ENCODE results near the gene CPNE8. TPM values are rescaled to one million over a fixed set of nuclear protein-coding genes. Genes with fewer than 3 reads are reported as not detected.

The CPNE8 gene
- total RNA-seq, 1 donor from 2014 or later = 9.4 TPM

DNA sequence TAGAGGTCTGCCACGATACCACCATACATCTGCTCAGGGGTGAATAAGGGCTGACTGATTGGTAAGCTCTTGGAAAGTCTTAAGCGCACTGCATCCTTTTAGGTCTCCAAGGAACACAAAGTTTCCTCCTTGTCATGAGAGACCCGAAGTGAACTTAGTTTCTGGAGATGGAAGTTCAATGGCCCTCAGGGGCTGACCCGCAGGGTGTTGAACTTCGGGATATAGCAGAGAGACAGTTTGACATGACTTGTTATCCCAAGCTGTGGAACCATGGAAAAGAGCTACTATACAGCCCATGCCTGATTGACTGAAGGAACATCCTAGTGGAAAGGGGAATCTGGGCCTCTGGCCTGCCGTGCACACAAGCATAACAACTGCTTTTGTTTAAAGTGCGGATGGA, 26.9 kb upstream of the CPNE8 start:
- Histone ChIP-seq H3K9me3 (ENCODE audit: insufficient read depth, low read depth, low read length) (no peaks in the 10 kb centered on the region), H3K36me3 (ENCODE audit: insufficient read depth, low read length) (no peaks in the 10 kb centered on the region), H2AFZ (ENCODE audit: low read depth, low read length) (no peak overlapping the region), H3K27ac (ENCODE audit: low read depth, low read length) (no peak overlapping the region), H4K20me1 (ENCODE audit: insufficient read depth, low read length) (no peaks in the 10 kb centered on the region), H3K4me1 (ENCODE audit: insufficient read depth, low read length) (no peaks in the 10 kb centered on the region), H3K27me3 (ENCODE audit: insufficient read depth, low read length) (no peaks in the 10 kb centered on the region), H3K9ac (ENCODE audit: low read length) (no peak overlapping the region), H3K4me3 (ENCODE audit: insufficient read depth, low read depth, low read length) (no peak overlapping the region), H3K79me2 (ENCODE audit: insufficient read depth, low read length) (no peaks in the 10 kb centered on the region), H3K4me2 (ENCODE audit: low read length) (no peak overlapping the region)
- TF ChIP-seq EZH2 (IDR thresholded peaks at IDR 0.05; ENCODE audit: insufficient read depth, low read length) = no peak
- TF ChIP-seq, protein P1, sequence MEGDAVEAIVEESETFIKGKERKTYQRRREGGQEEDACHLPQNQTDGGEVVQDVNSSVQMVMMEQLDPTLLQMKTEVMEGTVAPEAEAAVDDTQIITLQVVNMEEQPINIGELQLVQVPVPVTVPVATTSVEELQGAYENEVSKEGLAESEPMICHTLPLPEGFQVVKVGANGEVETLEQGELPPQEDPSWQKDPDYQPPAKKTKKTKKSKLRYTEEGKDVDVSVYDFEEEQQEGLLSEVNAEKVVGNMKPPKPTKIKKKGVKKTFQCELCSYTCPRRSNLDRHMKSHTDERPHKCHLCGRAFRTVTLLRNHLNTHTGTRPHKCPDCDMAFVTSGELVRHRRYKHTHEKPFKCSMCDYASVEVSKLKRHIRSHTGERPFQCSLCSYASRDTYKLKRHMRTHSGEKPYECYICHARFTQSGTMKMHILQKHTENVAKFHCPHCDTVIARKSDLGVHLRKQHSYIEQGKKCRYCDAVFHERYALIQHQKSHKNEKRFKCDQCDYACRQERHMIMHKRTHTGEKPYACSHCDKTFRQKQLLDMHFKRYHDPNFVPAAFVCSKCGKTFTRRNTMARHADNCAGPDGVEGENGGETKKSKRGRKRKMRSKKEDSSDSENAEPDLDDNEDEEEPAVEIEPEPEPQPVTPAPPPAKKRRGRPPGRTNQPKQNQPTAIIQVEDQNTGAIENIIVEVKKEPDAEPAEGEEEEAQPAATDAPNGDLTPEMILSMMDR (IDR thresholded peaks at IDR 0.05; ENCODE audit: insufficient read depth, low read depth, low read length) = no peak
- Mint-ChIP-seq H3K4me1 (ENCODE audit: low read depth, unreplicated experiment) (peaks cover 3% of the 10 kb centered on the region), H3K4me3 (ENCODE audit: unreplicated experiment) (no peak overlapping the region), H3K27ac (ENCODE audit: unreplicated experiment) (no peak overlapping the region), H3K36me3 (ENCODE audit: low read depth, unreplicated experiment) (no peaks in the 10 kb centered on the region), H3K27me3 (ENCODE audit: low read depth, unreplicated experiment) (no peaks in the 10 kb centered on the region), H3K9me3 (ENCODE audit: unreplicated experiment) (no peaks in the 10 kb centered on the region)
- no peak for DNase-seq (ENCODE audit: low read depth)
- no peak for FAIRE-seq

DNA sequence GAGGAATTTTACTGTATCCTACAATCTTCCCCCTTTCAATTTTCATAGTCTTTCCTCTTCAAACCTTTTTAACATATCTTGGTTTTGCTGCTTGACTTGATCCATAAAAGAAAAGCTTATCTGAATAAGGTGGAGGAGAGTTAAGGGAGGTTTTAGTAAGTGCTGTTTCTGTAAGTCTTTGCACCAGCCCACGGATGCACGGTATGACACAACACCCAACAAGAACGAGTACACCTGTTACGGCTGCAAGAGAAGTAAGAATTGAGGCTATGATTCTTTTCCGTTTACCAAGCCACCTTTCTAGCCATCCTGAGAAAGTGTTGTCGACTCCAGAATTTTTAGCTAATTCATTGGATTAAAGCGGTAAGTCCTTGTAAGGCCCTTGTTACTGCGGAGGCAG, 26.1 kb upstream of the CPNE8 start:
- Histone ChIP-seq H3K4me1 (ENCODE audit: insufficient read depth, low read length) (no peaks in the 10 kb centered on the region), H3K27ac (ENCODE audit: low read depth, low read length) (no peak overlapping the region), H3K79me2 (ENCODE audit: insufficient read depth, low read length) (no peaks in the 10 kb centered on the region), H3K36me3 (ENCODE audit: insufficient read depth, low read length) (no peaks in the 10 kb centered on the region), H3K4me2 (ENCODE audit: low read length) (no peak overlapping the region), H3K9me3 (ENCODE audit: insufficient read depth, low read depth, low read length) (no peaks in the 10 kb centered on the region), H2AFZ (ENCODE audit: low read depth, low read length) (no peak overlapping the region), H4K20me1 (ENCODE audit: insufficient read depth, low read length) (no peaks in the 10 kb centered on the region), H3K9ac (ENCODE audit: low read length) (no peak overlapping the region), H3K4me3 (ENCODE audit: insufficient read depth, low read depth, low read length) (no peak overlapping the region), H3K27me3 (ENCODE audit: insufficient read depth, low read length) (no peaks in the 10 kb centered on the region)
- Mint-ChIP-seq H3K4me1 (ENCODE audit: low read depth, unreplicated experiment) (peaks cover 3% of the 10 kb centered on the region), H3K9me3 (ENCODE audit: unreplicated experiment) (no peaks in the 10 kb centered on the region), H3K27ac (ENCODE audit: unreplicated experiment) (no peak overlapping the region), H3K36me3 (ENCODE audit: low read depth, unreplicated experiment) (no peaks in the 10 kb centered on the region), H3K4me3 (ENCODE audit: unreplicated experiment) (no peak overlapping the region), H3K27me3 (ENCODE audit: low read depth, unreplicated experiment) (no peaks in the 10 kb centered on the region)
- DNase-seq (ENCODE audit: low read depth) = no peak
- TF ChIP-seq, protein P1 (IDR thresholded peaks at IDR 0.05; ENCODE audit: insufficient read depth, low read depth, low read length) = no peak
- no peak for FAIRE-seq

DNA sequence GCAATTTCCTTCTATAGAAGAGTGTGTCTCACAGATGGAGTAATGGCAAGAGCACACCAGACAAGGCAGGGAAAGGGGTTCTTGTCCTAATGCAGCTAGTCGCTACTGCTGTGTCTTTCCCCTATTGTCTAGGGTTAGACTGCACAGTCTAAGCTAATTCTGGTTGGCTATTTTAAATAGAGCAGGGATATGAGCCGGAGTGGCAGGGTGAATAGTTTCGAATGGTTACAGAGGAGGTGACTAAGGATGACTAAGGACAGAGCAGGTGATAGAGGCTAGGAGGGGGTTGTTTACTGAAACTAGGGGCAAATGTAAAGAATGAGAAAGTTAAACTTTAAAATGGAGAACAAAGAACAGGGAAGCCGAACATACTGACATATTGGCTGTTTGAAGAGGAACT, 25.6 kb upstream of the CPNE8 start:
- H3K27me3 ChIP-seq (ENCODE audit: insufficient read depth, low read length) = no peaks in the 10 kb centered on the region
- Mint-ChIP-seq H3K27me3 (ENCODE audit: low read depth, unreplicated experiment) (no peaks in the 10 kb centered on the region), H3K36me3 (ENCODE audit: low read depth, unreplicated experiment) (no peaks in the 10 kb centered on the region), H3K4me1 (ENCODE audit: low read depth, unreplicated experiment) (peaks cover 3% of the 10 kb centered on the region), H3K4me3 (ENCODE audit: unreplicated experiment) (no peak overlapping the region), H3K27ac (ENCODE audit: unreplicated experiment) (no peak overlapping the region), H3K9me3 (ENCODE audit: unreplicated experiment) (no peaks in the 10 kb centered on the region)
- no peak overlapping the region for H3K27ac ChIP-seq (ENCODE audit: low read depth, low read length)
- DNase-seq (ENCODE audit: low read depth) (no peak), FAIRE-seq (no peak)
- no peaks in the 10 kb centered on the region for H3K79me2 ChIP-seq (ENCODE audit: insufficient read depth, low read length)
- TF ChIP-seq EZH2 (IDR thresholded peaks at IDR 0.05; ENCODE audit: insufficient read depth, low read length) = no peak
- TF ChIP-seq, protein P1 (IDR thresholded peaks at IDR 0.05; ENCODE audit: insufficient read depth, low read depth, low read length) = no peak
- no peak overlapping the region for H3K4me2 ChIP-seq (ENCODE audit: low read length)
- no peak overlapping the region for H3K9ac ChIP-seq (ENCODE audit: low read length)
- H3K4me3 ChIP-seq (ENCODE audit: insufficient read depth, low read depth, low read length) = no peak overlapping the region
- no peak overlapping the region for H2AFZ ChIP-seq (ENCODE audit: low read depth, low read length)
- H3K36me3 ChIP-seq (ENCODE audit: insufficient read depth, low read length) = no peaks in the 10 kb centered on the region
- H4K20me1 ChIP-seq (ENCODE audit: insufficient read depth, low read length) = no peaks in the 10 kb centered on the region
- no peaks in the 10 kb centered on the region for H3K4me1 ChIP-seq (ENCODE audit: insufficient read depth, low read length)
- no peaks in the 10 kb centered on the region for H3K9me3 ChIP-seq (ENCODE audit: insufficient read depth, low read depth, low read length)
